Spinal cord (tissue), 10 donors: ENCODE data around the gene C17orf58. TPM values are rescaled to one million over a fixed set of nuclear protein-coding genes. Genes with fewer than 3 reads are reported as not detected.
"Not testable (repeated sequence)": the region's sequence is repeated elsewhere in the genome, so short reads cannot be mapped to it uniquely, and the experiment has no call there.

ENCODE experiments used
- DNase-seq, 6 donors: peaks; one replicate each; pipeline versions ENCODE4 v3.0.0 to v3.0.0-alpha.2; 2013 to 2015; ENCODE audit warnings: low spot score in 6 of 6, low read depth in 4 of 6
- H3K27ac ChIP-seq: one replicate; pipeline ENCODE4 v1.5.1; 2013; ENCODE audit warnings: low read depth, low read length, control low read depth
- H3K27me3 ChIP-seq: one replicate; pipeline ENCODE4 v1.6.1; 2013; ENCODE audit warnings: low read length; ENCODE audit not compliant: control insufficient read depth, insufficient read depth
- H3K36me3 ChIP-seq: one replicate; pipeline ENCODE4 v1.6.1; 2013; ENCODE audit warnings: low read length; ENCODE audit not compliant: control insufficient read depth, insufficient read depth
- H3K4me1 ChIP-seq: one replicate; pipeline ENCODE4 v1.6.1; 2013; ENCODE audit warnings: low read length; ENCODE audit not compliant: control insufficient read depth, insufficient read depth
- H3K4me3 ChIP-seq: one replicate; pipeline ENCODE4 v1.5.1; 2013; ENCODE audit warnings: low read depth, low read length, control low read depth
- H3K9me3 ChIP-seq: one replicate; pipeline ENCODE4 v1.6.1; 2013; ENCODE audit warnings: low read length; ENCODE audit not compliant: control insufficient read depth, insufficient read depth
- WGBS: methylation state at CpG from one replicate; pipeline ENCODE4 v1.1.5; 2013; ENCODE audit warnings: missing lambda C conversion rate; ENCODE audit not compliant: insufficient coverage; 5-methylcytosine and 5-hydroxymethylcytosine counted together
- polyA plus RNA-seq, 2 donors: library from polyadenylated mRNA; unstranded; fragments of 120-200 nt; gene quantifications; one replicate each; pipeline ENCODE4 v1.2.1, GENCODE V29; 2013; ENCODE audit not compliant: insufficient read length in 2 of 2
- total RNA-seq, 2 donors: library from RNA; depleted of rRNA in 1 of 2; stranded (reverse); fragments of 120-200 nt in 1 of 2; fragments of >200 nt in 1 of 2; gene quantifications; one replicate each; pipeline versions ENCODE4 v1.2.3 to v1.2.4, GENCODE V29; 2013 to 2014
- donor health status: healthy.

Gene C17orf58
- total and polyA plus RNA-seq, 4 donors = 13.9 to 25.7 (median 19.5) TPM

DNA sequence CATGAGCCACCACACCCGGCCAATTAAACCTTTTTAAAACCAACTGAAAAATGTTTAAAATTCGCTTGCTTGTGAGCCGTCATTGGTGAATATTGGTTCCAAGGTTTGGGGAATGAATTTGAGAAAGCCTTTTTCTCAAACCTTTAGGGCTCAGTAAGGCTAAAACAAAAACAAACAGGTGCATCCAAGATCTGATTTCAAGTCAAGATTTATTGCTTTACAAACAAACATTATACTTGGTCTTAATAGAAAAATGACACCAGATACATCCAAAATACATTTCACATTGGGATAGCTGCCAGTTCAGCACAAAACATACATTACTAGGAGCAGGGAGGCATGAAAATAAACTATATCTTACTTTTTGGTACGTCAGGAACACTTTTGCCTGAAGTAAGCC is 5.4 kb downstream of the C17orf58 start:
- DNase-seq = no peak
- H3K27ac ChIP-seq = no peak overlapping the region
- no peaks in the 10 kb centered on the region for H3K36me3 ChIP-seq
- no peaks in the 10 kb centered on the region for H3K9me3 ChIP-seq
- no peak overlapping the region for H3K4me3 ChIP-seq
- H3K4me1 ChIP-seq = peaks cover 21% of the 10 kb centered on the region
- WGBS = 100% methylated on average over 2 of the region's 4 CpGs
- H3K27me3 ChIP-seq = no peaks in the 10 kb centered on the region

DNA sequence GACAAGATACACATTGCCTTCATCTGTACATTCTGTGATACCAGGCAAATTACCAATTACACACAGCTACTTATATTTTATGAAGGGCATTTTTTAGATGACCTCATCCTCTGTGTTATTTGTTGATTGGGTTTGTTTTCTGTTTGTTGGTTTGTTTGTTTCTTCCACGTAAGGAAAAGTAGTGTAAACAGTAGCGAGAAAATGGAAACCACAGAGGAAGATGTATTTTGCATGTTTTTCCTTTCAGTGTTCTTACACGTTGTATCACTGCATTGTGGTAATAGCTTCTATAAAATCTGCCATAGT is 12.9 kb downstream of the C17orf58 start:
- 100% methylated on average over 1 of the region's 3 CpGs for WGBS
- H3K27ac ChIP-seq = no peak overlapping the region

DNA sequence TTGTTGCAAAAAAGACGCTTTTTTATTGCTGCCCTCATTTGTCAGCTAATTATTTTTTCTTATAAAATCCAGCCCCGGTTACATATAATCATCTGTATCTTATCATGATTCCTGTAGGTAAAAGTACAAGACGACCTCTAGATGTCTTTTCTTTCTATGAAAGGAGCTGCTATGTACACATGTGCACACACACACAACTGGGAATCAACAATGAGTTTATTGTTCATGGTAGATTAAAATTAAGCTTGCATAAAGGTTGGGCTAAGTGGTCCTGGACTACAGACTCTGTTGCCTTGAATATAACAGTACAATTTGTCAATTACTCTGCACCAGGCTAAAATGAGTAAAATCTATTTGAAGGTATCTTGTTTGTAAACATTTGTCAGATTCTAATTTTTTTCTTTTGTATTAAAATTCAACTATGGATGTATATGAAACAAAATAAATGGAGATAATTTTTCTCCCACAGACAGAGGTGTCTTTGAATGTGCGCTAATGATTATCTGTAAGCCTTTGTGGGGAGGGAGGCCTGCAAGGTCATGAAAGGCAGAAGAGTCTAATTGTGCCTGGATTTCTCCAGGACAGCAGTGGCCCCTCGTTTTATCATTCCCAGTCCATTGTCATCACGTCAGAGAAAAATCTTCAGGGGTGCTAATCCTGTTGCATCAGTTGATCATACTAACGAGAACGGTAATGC is 13.4 kb downstream of the C17orf58 start:
- no peaks in the 10 kb centered on the region for H3K9me3 ChIP-seq
- H3K36me3 ChIP-seq = peaks cover 17% of the 10 kb centered on the region
- H3K27ac ChIP-seq = no peak overlapping the region
- H3K27me3 ChIP-seq = no peaks in the 10 kb centered on the region
- H3K4me3 ChIP-seq = no peak overlapping the region
- H3K4me1 ChIP-seq = no peaks in the 10 kb centered on the region
- DNase-seq = no peak
- 63% methylated on average over 1 of the region's 8 CpGs for WGBS

More for the DNA sequence above, 12.9 kb downstream of the C17orf58 start:
- DNase-seq = no peak
- Histone ChIP-seq H3K4me3 (no peak overlapping the region), H3K27me3 (no peaks in the 10 kb centered on the region), H3K4me1 (no peaks in the 10 kb centered on the region), H3K36me3 (peaks cover 15% of the 10 kb centered on the region), H3K9me3 (no peaks in the 10 kb centered on the region)

DNA sequence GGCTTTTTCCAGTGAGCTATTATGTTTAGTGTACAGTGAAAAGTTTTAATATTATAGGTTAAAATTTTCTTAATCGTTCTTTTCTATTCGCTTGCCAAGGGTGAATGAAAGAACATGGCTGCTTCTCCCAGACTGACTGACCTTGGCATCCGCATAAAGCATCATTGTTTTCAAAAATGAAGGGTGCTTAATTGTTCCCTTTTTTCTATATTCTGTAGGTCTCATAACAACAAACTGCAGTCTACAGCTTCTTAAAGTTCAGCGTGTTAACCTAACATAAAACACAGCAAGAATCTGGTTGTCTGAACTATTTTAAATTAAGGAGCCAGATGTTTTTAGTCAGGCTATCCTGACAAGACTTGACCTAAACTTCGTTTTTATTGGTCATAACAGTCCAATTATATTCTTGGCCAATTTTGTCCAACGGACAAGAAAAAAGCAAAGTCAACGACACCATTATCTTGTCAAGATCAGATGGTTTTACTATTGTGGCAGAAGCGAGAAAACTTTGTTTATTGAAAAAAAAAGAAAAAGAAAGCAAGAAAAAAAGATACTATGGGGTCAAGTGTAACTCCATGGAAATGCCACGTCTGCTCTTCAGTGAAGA is 14.1 kb downstream of the C17orf58 start:
- Histone ChIP-seq H3K4me3 (no peak overlapping the region), H3K27me3 (no peaks in the 10 kb centered on the region), H3K27ac (no peak overlapping the region), H3K4me1 (no peaks in the 10 kb centered on the region), H3K36me3 (peaks cover 22% of the 10 kb centered on the region), H3K9me3 (no peaks in the 10 kb centered on the region)
- 69% methylated on average over 2 of the region's 9 CpGs for WGBS
- DNase-seq = no peak

DNA sequence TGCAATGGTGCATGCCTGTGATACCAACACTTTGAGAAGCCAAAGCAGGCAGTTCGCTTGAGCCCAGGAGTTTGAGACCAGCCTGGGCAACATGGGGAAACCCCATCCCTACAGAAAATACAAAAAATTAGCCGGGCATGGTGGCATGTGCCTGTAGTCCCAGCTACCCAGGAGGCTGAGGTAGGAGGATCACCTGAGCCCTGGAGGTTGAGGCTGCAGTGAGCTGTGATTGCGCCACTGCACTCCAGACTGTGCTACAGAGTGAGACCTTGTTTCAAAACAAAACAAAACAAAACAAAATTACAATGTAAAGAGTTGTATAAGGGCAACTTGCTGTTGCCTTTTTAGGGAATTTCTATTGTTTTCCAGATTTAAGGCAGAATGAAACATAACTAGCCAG is 15.4 kb downstream of the C17orf58 start:
- peaks cover 30% of the 10 kb centered on the region for H3K36me3 ChIP-seq
- not testable (repeated sequence) for DNase-seq
- no CpG with 5 or more reads among the region's 3 CpGs for WGBS

DNA sequence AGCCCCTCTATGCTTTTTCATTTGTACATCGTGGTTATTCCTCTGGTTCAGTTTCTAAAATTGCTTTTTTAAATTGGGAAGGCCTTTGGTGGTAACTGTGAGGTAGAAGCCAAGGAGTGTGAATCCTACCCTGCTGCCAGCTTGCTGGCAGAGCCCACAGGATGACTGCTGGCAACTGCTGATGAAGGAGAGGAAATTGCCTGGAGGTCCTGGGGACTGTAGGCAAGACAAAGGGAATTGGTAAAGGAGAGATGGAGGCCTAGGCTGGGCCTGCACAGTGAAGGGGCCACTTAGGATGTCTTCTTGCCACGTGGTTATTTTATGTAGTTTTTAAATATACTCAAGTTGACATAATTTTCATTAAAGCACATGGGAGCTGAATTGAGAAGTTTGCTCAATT is 15.8 kb downstream of the C17orf58 start:
- Histone ChIP-seq H3K27ac (no peak overlapping the region), H3K4me3 (no peak overlapping the region), H3K4me1 (no peaks in the 10 kb centered on the region), H3K36me3 (peaks cover 30% of the 10 kb centered on the region), H3K27me3 (no peaks in the 10 kb centered on the region), H3K9me3 (no peaks in the 10 kb centered on the region)
- WGBS = no CpG with 5 or more reads among the region's 2 CpGs
- peak in 1 of 6 donors; percentile 49 for DNase-seq

More for the DNA sequence above, 15.4 kb downstream of the C17orf58 start:
- H3K27ac ChIP-seq, H3K4me1 ChIP-seq, H3K27me3 ChIP-seq, H3K4me3 ChIP-seq, H3K9me3 ChIP-seq: not testable (repeated sequence)

DNA sequence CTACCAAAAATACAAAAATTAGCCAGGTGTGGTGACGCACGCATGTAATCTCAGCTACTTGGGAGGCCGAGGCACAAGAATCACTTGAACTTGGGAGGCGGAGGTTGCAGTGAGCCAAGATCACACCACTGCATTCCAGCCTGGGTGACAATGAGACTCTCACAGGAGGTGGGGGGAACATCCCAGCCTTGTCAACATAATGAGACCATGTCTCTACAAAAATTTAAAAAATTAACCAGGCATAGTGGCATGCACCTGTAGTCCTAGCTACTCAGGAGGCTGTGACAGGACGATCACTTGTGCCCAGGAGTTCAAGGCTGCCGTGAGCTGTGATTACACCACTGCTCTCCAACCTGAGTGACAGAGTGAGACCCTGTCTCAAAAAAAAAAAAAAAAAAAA is 20.0 kb downstream of the C17orf58 start:
- H3K4me3 ChIP-seq, H3K27me3 ChIP-seq, H3K27ac ChIP-seq, H3K4me1 ChIP-seq, H3K9me3 ChIP-seq, DNase-seq: not testable (repeated sequence)
- 100% methylated on average over 4 of the region's 6 CpGs for WGBS
- H3K36me3 ChIP-seq = peaks cover 43% of the 10 kb centered on the region

DNA sequence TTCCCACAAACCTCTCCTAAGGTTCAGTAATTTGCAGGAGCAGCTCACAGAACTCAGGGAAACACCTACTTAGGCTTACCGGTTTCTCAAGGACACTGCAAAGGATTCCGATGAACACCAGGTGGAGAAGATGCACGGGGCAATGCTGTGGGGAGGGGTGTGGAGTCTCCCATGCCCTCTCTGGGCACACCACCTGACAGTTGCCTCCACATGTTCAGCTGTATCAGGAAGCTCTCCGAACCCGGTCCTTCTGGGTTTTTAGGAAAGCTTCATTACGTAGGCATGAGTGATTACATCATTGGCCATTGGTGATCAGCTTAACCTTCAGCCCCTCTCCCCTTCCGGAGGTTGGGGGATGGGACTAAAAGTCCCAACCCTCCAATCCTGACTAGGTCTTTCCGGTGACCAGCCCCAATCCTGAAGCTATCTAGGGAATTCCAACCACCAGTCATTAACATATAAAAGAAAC is 21.6 kb downstream of the C17orf58 start:
- Histone ChIP-seq H3K27ac (no peak overlapping the region), H3K36me3 (peaks cover 50% of the 10 kb centered on the region), H3K9me3 (no peaks in the 10 kb centered on the region), H3K27me3 (no peaks in the 10 kb centered on the region), H3K4me3 (no peak overlapping the region), H3K4me1 (no peaks in the 10 kb centered on the region)
- 30% methylated on average over 2 of the region's 8 CpGs for WGBS
- DNase-seq = no peak

DNA sequence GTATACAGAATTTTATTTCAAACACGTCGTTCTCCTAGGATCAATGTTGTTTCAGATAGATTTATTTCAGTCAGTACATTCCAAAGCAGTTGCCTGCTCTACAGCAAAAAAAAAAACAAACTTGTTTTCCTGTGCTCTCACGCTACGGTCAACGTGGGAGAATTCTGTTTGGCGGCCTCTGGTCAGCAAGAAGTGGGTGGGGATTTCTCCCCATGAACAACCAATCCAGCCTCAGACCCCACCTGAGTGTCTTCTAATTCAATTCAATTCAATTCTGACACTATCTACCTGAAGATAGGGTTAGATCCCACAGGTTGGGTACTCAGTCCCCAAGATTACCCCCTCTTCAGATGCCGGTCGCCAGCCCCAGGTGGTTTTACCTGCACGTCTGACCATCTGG is 22.1 kb downstream of the C17orf58 start:
- Histone ChIP-seq H3K27ac (no peak overlapping the region), H3K27me3 (no peaks in the 10 kb centered on the region), H3K9me3 (no peaks in the 10 kb centered on the region), H3K4me1 (no peaks in the 10 kb centered on the region), H3K4me3 (no peak overlapping the region), H3K36me3 (peaks cover 49% of the 10 kb centered on the region)
- DNase-seq = no peak
- WGBS = 57% methylated on average over 3 of the region's 9 CpGs

DNA sequence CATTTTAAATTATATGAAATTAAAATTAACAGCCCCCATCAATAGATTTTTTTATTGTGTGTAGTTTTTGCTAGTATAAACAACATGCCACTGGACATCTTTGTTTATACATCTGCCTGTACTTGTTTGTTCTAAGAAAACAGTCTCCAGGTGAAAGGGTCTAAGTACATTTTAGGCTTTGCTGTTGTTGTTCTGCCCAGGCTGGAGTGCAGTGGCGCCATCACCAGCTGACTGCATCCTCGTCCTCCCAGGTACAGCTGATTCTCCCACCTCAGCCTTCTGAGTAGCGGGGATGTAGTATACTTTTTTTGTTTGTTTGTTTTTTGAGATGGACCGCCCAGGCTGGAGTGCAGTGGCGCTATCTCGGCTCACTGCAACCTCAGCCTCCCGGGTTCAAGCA is 25.5 kb downstream of the C17orf58 start:
- Histone ChIP-seq H3K27me3 (no peaks in the 10 kb centered on the region), H3K27ac (no peak overlapping the region), H3K9me3 (no peaks in the 10 kb centered on the region), H3K36me3 (peaks cover 48% of the 10 kb centered on the region), H3K4me3 (no peak overlapping the region), H3K4me1 (no peaks in the 10 kb centered on the region)
- DNase-seq = no peak
- WGBS = 93% methylated on average over 4 of the region's 7 CpGs
